Muscle layer of duodenum (tissue), 2 donors: ENCODE measurements around the gene BAZ1A.

Experiments used
- H3K27ac ChIP-seq: one replicate; pipeline ENCODE4 v1.7.0; 2013; ENCODE audit warnings: mild to moderate bottlenecking, low read length
- H3K27me3 ChIP-seq: one replicate; pipeline ENCODE4 v1.7.0; 2013; ENCODE audit warnings: low read depth, mild to moderate bottlenecking, control low read depth, low read length
- H3K36me3 ChIP-seq, 2 donors: one replicate each; pipeline ENCODE4 v1.7.0; 2013; ENCODE audit warnings: low read length in 2 of 2, control low read depth in 1 of 2, mild to moderate bottlenecking in 1 of 2; ENCODE audit not compliant: insufficient read depth in 2 of 2, control insufficient read depth in 1 of 2
- H3K4me1 ChIP-seq, 2 donors: one replicate each; pipeline ENCODE4 v1.7.0; 2013; ENCODE audit warnings: low read length in 2 of 2, mild to moderate bottlenecking in 2 of 2, control low read depth in 1 of 2, moderate library complexity in 1 of 2; ENCODE audit not compliant: insufficient read depth in 2 of 2, control insufficient read depth in 1 of 2
- H3K4me3 ChIP-seq, 2 donors: one replicate each; pipeline ENCODE4 v1.7.0; 2013; ENCODE audit warnings: low read length in 2 of 2, low read depth in 1 of 2, mild to moderate bottlenecking in 1 of 2
- H3K9me3 ChIP-seq, 2 donors: one replicate each; pipeline ENCODE4 v1.7.0; 2013; ENCODE audit warnings: low read length in 2 of 2, control low read depth in 1 of 2, mild to moderate bottlenecking in 1 of 2; ENCODE audit not compliant: control insufficient read depth in 1 of 2
- donor health status: healthy.

The BAZ1A gene

DNA sequence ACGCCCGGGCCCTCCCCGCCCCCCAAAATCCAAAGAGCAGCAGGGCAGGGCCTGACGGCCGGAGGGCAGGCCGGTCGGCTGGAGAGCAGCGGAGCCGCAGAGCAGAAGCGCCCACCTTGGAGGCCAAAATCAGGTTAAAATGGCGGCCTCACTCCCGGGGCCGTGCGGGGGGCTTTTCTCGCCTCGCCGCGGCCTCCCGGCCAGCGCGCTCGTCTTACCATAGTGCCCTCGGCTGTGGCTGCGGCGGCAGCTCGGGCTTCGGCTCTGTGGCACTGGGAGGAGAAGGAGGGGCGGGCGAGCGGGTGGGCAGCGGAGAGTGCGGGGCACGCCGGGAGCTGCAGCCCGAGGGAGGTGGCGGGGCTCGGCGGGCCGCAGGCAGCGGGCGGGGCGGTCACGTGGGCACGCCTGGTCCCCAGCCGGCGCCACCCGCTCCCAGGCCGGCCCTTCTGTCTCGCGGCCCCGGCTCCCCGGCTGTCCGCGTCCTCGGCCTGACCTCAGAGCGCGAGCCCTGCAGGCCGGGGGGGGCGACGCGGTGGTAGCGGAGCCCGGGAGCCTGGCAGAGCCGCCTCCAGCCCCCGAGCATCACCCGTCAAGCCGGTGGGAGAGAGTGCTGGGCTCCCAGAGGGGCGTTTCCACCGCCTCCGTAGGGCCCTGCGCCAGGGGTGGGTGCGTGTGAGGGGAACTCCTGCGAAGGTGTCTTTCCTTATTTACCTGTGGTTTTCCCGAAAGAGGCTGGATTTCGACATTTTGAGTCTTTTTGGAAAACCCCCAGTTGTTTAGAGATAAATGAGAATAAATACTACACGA is 160.6 kb downstream of the BAZ1A start, which contains the start of gene CFL2:
CFL2 (minus strand) TSS at position 274 of the 807 bp plus-strand sequence; CDS start at position 221, 53 bp downstream.
- H3K9me3 ChIP-seq: no peaks in the 10 kb centered on the region
- H3K27me3 ChIP-seq: no peaks in the 10 kb centered on the region
- H3K27ac ChIP-seq: peak within 1 kb of the TSS; percentile 86
- peaks cover 4 to 26% of the 10 kb centered on the region in 2 donors for H3K4me1 ChIP-seq
- H3K36me3 ChIP-seq: peaks cover 8 to 17% of the 10 kb centered on the region in 2 donors
- peak within 1 kb of the TSS; percentile 77 to 78 for H3K4me3 ChIP-seq

DNA sequence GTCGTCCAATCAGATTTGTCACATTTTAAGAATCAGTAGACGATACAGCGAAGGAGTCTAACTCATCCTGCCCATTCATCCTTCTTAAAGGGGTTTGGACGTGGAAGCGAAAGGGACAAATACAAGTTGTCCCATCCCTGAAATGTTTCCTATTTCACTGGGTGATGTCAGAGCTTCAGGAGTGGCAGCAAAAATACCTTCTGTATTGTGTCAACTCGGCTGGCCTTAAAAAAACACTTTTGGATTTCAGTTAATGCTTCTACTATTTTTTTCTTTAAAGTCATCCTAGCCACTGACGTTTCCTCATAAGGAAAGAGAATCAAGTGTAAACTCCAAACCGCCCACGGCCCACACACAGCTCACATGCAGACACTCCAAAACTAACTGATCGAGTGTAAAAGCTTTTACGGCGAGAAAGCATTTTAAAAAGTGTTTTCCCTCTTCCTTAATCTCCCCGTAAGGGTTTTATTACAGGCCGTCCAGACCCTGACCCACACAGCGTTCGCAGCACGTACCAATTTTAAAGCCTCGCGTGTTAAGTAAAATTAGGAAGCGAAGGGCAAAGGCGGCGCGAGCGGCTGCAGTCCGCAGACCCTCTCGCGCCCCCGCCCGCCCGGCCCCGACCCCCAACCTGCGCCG is 161.4 kb downstream of the BAZ1A start:
- Histone ChIP-seq H3K27ac (peak overlapping the region; percentile 86), H3K4me1 (peaks cover 4 to 32% of the 10 kb centered on the region in 2 donors), H3K36me3 (peaks cover 8 to 17% of the 10 kb centered on the region in 2 donors), H3K4me3 (peak overlapping the region; percentile 77 to 78), H3K27me3 (no peaks in the 10 kb centered on the region), H3K9me3 (no peaks in the 10 kb centered on the region)

DNA sequence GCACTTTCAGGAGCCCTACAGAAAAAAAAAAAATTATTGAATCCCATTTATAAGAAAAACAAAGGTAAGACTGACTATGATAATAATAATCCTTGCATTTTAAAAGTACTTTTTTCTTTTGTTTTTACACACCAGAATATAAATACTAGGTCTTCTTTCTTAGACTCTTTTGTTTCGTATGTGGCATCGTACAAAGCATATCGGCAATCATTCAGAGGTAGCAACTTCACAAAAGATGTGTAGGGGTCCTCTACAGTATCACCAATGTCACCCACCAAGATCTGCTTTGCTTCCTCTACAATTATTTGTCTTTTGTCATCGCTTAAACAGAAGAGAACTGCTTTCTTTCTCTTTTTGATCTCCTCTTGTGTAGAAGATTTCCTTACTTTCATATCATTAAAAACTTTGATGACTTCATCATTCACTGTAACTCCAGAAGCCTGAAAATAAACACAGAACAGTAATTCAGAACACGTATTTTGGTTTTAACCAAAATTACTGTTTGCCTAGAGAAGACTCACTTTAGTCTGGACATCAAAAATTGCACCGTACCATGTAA is 162.0 kb downstream of the BAZ1A start:
- peak overlapping the region; percentile 77 to 78 for H3K4me3 ChIP-seq
- H3K27me3 ChIP-seq: no peaks in the 10 kb centered on the region
- peak overlapping the region; percentile 86 for H3K27ac ChIP-seq
- H3K9me3 ChIP-seq: no peaks in the 10 kb centered on the region
- H3K36me3 ChIP-seq: peaks cover 8 to 17% of the 10 kb centered on the region in 2 donors
- H3K4me1 ChIP-seq: peaks cover 4 to 32% of the 10 kb centered on the region in 2 donors

DNA sequence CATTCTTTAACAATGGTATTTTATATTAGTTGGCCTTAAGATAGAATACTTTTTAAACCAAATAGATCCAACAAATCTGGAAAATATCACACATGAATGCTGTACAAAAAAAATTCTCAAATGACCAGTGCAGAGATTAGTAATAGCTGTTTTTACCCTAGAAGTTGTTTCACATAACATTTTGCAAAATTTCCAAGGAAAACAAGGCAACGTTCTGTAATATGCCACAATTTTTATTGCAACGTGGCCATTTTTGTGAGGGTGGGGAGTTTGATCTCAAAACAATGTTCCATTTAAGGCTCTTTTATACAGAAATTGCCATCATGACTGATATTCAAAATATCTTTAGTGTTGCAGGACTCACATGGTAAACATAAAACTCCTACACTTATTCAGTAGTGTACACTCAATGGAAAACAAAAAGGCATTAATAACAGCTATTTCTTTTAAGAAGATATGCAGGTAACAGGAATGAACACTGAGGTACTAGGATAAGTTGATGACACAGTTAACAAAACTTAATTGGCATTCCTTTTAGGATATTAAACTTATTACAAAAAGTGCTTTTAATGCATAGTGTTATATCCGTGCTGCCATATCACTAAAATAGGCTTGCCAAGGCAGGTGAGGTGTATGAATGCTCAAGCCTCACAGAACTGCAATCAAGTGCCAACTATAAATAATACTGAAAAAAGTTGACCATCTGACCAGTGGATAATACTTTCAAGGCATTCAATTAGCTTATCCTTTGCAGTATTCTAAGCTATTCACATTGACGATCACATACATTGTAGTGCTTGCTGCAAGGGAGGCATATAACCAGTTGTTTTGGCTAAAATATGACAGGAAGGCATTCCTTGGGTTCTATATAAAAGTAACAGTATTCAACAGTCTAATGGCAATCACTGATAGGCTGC is 163.1 kb downstream of the BAZ1A start:
- H3K4me1 ChIP-seq: peaks cover 4 to 37% of the 10 kb centered on the region in 2 donors
- H3K27ac ChIP-seq: peak overlapping the region; percentile 91
- H3K4me3 ChIP-seq: peak overlapping the region; percentile 37 to 40
- H3K27me3 ChIP-seq: no peaks in the 10 kb centered on the region
- no peaks in the 10 kb centered on the region for H3K9me3 ChIP-seq
- H3K36me3 ChIP-seq: peaks cover 8 to 17% of the 10 kb centered on the region in 2 donors

DNA sequence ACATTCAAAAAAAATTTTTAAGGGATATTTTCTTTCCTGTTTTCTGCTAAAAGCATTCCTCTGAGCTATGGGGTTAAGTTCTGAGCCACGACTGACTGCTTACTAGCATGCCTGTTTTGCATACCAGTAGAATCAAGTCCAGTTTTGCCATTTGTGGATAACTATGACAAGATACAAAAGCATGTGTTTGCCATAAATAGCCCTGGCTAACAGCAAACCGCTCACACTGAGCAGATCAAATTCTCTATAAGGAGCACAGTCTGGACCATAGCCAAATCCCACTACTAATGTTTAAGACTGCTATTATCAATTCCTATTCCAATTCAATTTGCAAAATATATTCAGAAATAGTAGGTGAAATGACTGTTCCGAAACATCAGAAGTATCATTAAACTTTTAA is 164.0 kb downstream of the BAZ1A start:
- H3K27ac ChIP-seq: peak overlapping the region; percentile 91
- H3K4me1 ChIP-seq: peaks cover 4 to 37% of the 10 kb centered on the region in 2 donors
- H3K36me3 ChIP-seq: peaks cover 8 to 17% of the 10 kb centered on the region in 2 donors
- no peaks in the 10 kb centered on the region for H3K27me3 ChIP-seq
- peak overlapping the region in 1 of 2 donors; percentile 37 for H3K4me3 ChIP-seq
- no peaks in the 10 kb centered on the region for H3K9me3 ChIP-seq

DNA sequence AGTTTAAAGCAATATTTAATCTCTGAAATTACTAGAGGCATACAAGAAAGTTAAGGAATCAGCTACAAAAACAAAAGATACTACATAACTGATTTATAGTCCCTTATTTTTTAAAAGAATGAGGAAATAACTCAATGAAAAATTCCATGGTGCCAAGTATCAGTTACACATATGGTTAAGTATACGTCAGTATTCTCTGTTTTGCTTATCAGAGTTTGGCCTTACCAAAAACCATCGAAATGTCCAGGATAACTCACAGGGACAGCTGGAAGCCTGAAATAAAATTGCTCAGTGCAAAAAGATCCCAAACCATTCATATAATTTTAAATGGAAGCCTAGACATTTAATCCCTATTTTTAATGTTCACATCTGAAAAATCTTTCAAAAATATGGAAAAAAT is 164.4 kb downstream of the BAZ1A start:
- H3K4me3 ChIP-seq: peak overlapping the region; percentile 5 to 37
- peaks cover 8 to 17% of the 10 kb centered on the region in 2 donors for H3K36me3 ChIP-seq
- H3K27ac ChIP-seq: peak overlapping the region; percentile 91
- H3K27me3 ChIP-seq: no peaks in the 10 kb centered on the region
- no peaks in the 10 kb centered on the region for H3K9me3 ChIP-seq
- peaks cover 4 to 37% of the 10 kb centered on the region in 2 donors for H3K4me1 ChIP-seq

DNA sequence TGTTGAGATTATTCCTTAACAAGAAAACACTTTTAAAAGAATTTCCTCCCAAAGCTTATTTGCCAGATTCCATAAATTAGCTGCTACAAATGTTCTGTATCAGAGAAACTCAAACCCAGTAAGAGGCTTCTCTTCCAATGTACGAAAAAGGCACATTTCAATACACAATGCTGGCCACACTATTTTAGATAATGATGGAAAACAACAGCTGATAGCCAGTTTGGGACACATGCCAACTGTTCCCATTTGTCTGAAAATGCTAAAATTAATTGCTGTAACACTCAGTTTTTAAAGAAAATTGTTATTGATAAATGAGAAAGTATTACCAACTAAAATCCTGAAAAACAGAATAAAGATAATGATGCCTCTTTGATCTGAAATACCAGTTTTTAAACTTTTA is 165.2 kb downstream of the BAZ1A start:
- Histone ChIP-seq H3K4me1 (peaks cover 4 to 34% of the 10 kb centered on the region in 2 donors), H3K27me3 (no peaks in the 10 kb centered on the region), H3K27ac (peak overlapping the region; percentile 91), H3K4me3 (peak overlapping the region in 1 of 2 donors; percentile 4), H3K9me3 (no peaks in the 10 kb centered on the region), H3K36me3 (peaks cover 8 to 17% of the 10 kb centered on the region in 2 donors)

DNA sequence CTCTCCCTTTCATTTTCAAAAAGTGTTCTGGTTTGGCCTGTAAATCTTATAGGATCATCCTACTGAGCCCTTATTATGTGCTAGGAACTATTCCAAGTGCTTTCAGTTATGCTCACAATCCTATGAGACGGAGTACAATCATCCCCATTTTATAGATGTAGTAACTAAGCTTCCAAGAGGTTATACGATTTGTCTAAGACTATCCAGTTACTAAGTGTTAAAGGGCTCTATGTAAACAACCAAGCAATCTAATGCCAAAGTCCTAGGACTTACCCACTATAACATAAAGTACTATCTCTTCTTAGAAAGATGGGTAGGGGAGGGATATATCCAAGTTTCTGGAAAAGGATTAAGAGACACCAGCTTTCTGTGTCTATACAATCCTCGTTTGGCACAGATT is 167.4 kb downstream of the BAZ1A start:
- Histone ChIP-seq H3K36me3 (peaks cover 8% of the 10 kb centered on the region in 2 donors), H3K4me1 (peaks cover 4 to 32% of the 10 kb centered on the region in 2 donors), H3K27me3 (no peaks in the 10 kb centered on the region), H3K9me3 (no peaks in the 10 kb centered on the region), H3K4me3 (no peak overlapping the region), H3K27ac (no peak overlapping the region)
